HEK293T (cell line): ENCODE results near the gene EFHC1.

Source experiments
- CTCF ChIA-PET: fragments of 350-600 bp; formaldehyde crosslinking; extraction: SDS; loops from one replicate; lab custom pipeline; 2021; ENCODE audit warnings: antibody characterized with exemption, inconsistent platforms; lab: Yijun Ruan, JAX
- POLR2A ChIA-PET: fragments of 350-600 bp; formaldehyde crosslinking; extraction: SDS; loops from one replicate; lab custom pipeline; 2020; ENCODE audit warnings: antibody characterized with exemption, inconsistent platforms; lab: Yijun Ruan, JAX
- DNase-seq: peaks from one replicate; pipeline ENCODE4 v3.0.0; 2012; ENCODE audit warnings: mixed read lengths; ENCODE audit errors: extremely low spot score
- ARNT ChIP-seq: fragments of 450-650 bp; IDR thresholded peaks from 2 replicates; pipeline ENCODE4 v1.6.1; 2017; ENCODE audit warnings: mild to moderate bottlenecking
- BHLHE40 ChIP-seq: fragments of 450-650 bp; IDR thresholded peaks from 2 replicates; pipeline ENCODE4 v1.6.1; 2016; ENCODE audit warnings: mild to moderate bottlenecking, moderate library complexity, borderline replicate concordance
- CTBP1 ChIP-seq: fragments of 450-650 bp; IDR thresholded peaks from 2 replicates; pipeline ENCODE4 v1.6.1; 2016; ENCODE audit warnings: borderline replicate concordance
- ELF4 ChIP-seq: fragments of 450-650 bp; IDR thresholded peaks from 2 replicates; pipeline ENCODE4 v1.6.1; 2017; ENCODE audit warnings: antibody characterized with exemption
- FOXA1 ChIP-seq: fragments of 450-650 bp; IDR thresholded peaks from 2 replicates; pipeline ENCODE4 v1.6.1; 2016; ENCODE audit warnings: mild to moderate bottlenecking
- FOXK2 ChIP-seq: fragments of 450-650 bp; IDR thresholded peaks from 2 replicates; pipeline ENCODE4 v1.6.1; 2016; ENCODE audit warnings: mild to moderate bottlenecking
- FOXM1 ChIP-seq: fragments of 450-650 bp; IDR thresholded peaks from 2 replicates; pipeline ENCODE4 v1.6.1; 2017; ENCODE audit warnings: mild to moderate bottlenecking, borderline replicate concordance
- HDGF ChIP-seq: fragments of 450-650 bp; IDR thresholded peaks from 2 replicates; pipeline ENCODE4 v1.6.1; 2017; ENCODE audit warnings: antibody characterized with exemption, borderline replicate concordance
- L3MBTL2 ChIP-seq: fragments of 450-650 bp; conservative IDR thresholded peaks from 2 replicates; pipeline ENCODE4 v1.6.1; 2016; ENCODE audit warnings: mild to moderate bottlenecking
- LEF1 ChIP-seq: fragments of 450-650 bp; IDR thresholded peaks from 2 replicates; pipeline ENCODE4 v1.6.1; 2017; ENCODE audit warnings: mild to moderate bottlenecking, borderline replicate concordance
- NFRKB ChIP-seq: fragments of 450-650 bp; IDR thresholded peaks from 2 replicates; pipeline ENCODE4 v1.6.1; 2016; ENCODE audit warnings: mild to moderate bottlenecking, moderate library complexity
- PKNOX1 ChIP-seq: fragments of 450-650 bp; IDR thresholded peaks from 2 replicates; pipeline ENCODE4 v1.6.1; 2016
- SP1 ChIP-seq: fragments of 450-650 bp; IDR thresholded peaks from 2 replicates; pipeline ENCODE4 v1.6.1; 2017
- SUZ12 ChIP-seq: fragments of 450-650 bp; IDR thresholded peaks from 2 replicates; pipeline ENCODE4 v1.6.1; 2016; ENCODE audit warnings: mild to moderate bottlenecking
- TARDBP ChIP-seq: fragments of 450-650 bp; IDR thresholded peaks from 2 replicates; pipeline ENCODE4 v1.6.1; 2016
- ZNF384 ChIP-seq: fragments of 450-650 bp; IDR thresholded peaks from 2 replicates; pipeline ENCODE4 v1.6.1; 2016

EFHC1 gene

DNA sequence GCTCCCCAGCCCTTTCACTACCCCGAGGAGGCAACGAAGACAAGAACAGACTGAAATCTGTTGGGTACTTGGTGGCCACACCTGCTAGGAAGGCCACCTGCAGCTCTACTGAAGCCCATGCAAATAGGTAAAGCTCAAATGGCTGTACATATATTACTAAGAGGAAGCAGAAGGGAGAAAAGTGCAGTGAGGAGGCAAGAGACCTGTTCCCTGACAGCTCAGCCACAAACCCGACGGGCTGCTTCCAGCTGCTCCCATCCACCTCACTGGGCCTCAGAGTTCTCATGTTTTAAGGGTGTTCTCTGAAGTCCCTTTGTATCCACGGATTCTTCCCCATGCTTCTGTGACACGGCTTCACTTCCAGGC is 132.1 kb downstream of the EFHC1 start:
- ChIA-PET CTCF (interaction anchor here (0.6 kb wide), 1 partner anchor 89 kb away, joined by 4 read pairs; no protein-coding TSS in a partner anchor), POLR2A (interaction anchor here (1.1 to 1.2 kb wide), 2 partner anchors 24 to 53 kb away, joined by 3 read pairs; no protein-coding TSS in a partner anchor)
- TF ChIP-seq ZNF384 (no peak), PKNOX1 (no peak), ARNT (no peak), NFRKB (no peak), LEF1 (no peak), L3MBTL2 (no peak), FOXM1 (no peak), FOXA1 (no peak), FOXK2 (no peak), SUZ12 (no peak), CTBP1 (no peak), ELF4 (no peak), BHLHE40 (no peak), SP1 (no peak), HDGF (no peak), TARDBP (no peak)
- DNase-seq: no peak

DNA sequence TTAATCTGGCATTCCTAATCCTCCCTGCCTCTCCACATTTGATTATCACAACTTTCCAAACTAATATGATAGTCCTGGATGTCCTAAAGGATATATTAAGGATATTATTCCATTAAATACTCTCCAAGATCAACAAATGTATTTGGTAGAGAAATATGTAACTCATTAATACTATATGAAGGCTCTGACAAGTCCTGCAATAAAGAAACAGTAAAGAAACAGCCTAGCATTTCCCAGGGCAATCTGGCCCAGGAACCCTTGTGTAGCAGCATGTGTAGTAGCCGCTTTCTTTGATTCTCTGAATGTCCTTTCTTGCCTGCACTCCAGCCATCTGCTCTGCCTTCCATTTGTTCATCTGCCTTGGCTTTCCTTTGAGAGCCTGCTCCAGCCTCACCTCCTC is 133.0 kb downstream of the EFHC1 start:
- DNase-seq: no peak
- POLR2A ChIA-PET: no interaction called here
- TF ChIP-seq TARDBP (no peak), FOXK2 (no peak)
- CTCF ChIA-PET: no interaction called here

GRCh38 chr6:52553719-52554118 is 133.6 kb downstream of the EFHC1 start:
- TF ChIP-seq ELF4 (no peak), L3MBTL2 (no peak), LEF1 (no peak), FOXA1 (no peak), FOXM1 (no peak), TARDBP (no peak), HDGF (no peak), CTBP1 (no peak), PKNOX1 (no peak), SP1 (no peak), ARNT (no peak), ZNF384 (no peak), NFRKB (no peak), SUZ12 (no peak)
- no peak for DNase-seq
- ChIA-PET CTCF (no interaction called here), POLR2A (no interaction called here)

DNA sequence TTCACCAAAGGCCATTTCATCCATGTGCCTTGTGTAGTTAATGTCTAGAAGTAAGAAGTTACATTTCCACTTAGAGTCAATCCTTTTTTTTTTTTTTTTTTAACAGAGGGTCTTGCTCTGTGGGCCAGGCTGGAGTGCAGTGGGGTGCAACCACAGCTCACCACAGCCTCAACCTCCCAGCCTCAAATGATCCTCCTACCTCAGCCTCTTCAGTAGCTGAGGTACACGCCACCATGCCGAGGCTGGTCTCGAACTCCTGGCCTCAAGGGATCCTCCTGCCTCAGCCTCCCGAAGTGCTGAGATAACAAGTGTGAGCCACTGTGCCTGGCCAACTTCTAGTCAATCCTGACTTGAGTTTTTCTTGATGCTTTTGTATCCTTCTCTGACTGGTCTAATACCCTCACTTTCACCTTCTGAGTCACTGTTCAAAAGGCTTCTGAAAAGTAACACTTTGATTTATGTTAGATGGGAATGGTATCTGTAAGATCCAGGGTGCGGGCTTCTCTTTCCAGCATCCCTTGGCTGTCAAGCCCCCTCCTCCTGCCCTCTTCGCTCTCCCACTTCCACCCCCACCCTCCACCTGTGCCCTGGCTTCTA is 134.6 kb downstream of the EFHC1 start:
- no peak for TF ChIP-seq L3MBTL2
- TF ChIP-seq HDGF: no peak
- TF ChIP-seq SUZ12: no peak
- no peak for TF ChIP-seq NFRKB
- TF ChIP-seq ZNF384: no peak
- TF ChIP-seq BHLHE40: no peak
- TF ChIP-seq LEF1: no peak
- TF ChIP-seq TARDBP: no peak
- TF ChIP-seq PKNOX1: no peak
- no peak for TF ChIP-seq CTBP1
- TF ChIP-seq FOXM1: no peak
- TF ChIP-seq ARNT: no peak
- no peak for TF ChIP-seq ELF4
- TF ChIP-seq SP1: no peak
- TF ChIP-seq FOXA1: no peak
- no peak for TF ChIP-seq FOXK2
- CTCF ChIA-PET: no interaction called here
- POLR2A ChIA-PET: no interaction called here
- no peak for DNase-seq

GRCh38 chr6:52555518-52556233 is 135.5 kb downstream of the EFHC1 start:
- POLR2A ChIA-PET: no interaction called here
- CTCF ChIA-PET: no interaction called here

More at GRCh38 chr6:52555518-52556233, 135.5 kb downstream of the EFHC1 start:
- DNase-seq: no peak
- no peak for TF ChIP-seq SP1
- no peak for TF ChIP-seq SUZ12
- no peak for TF ChIP-seq FOXA1
- TF ChIP-seq ELF4: no peak
- no peak for TF ChIP-seq L3MBTL2
- TF ChIP-seq PKNOX1: no peak
- no peak for TF ChIP-seq ZNF384
- TF ChIP-seq CTBP1: no peak
- no peak for TF ChIP-seq HDGF
- no peak for TF ChIP-seq ARNT
- no peak for TF ChIP-seq LEF1
- no peak for TF ChIP-seq NFRKB
- TF ChIP-seq TARDBP: no peak
- no peak for TF ChIP-seq FOXK2
- no peak for TF ChIP-seq BHLHE40
- no peak for TF ChIP-seq FOXM1
